MCF 10A (cell line): ENCODE measurements around the gene DHDDS. TPM values are rescaled to one million over a fixed set of nuclear protein-coding genes. Genes with fewer than 3 reads are reported as not detected.
"Not testable (repeated sequence)": the region's sequence is repeated elsewhere in the genome, so short reads cannot be mapped to it uniquely, and the experiment has no call there.

Experiments used
- Bru-seq: library from RNA; stranded (reverse); fragments of 400-500 nt; gene quantifications from one replicate; lab custom pipeline; 2021; lab: Mats Ljungman, UMichigan
- BruChase-seq, 2 experiments: library from RNA; stranded (reverse); fragments of 400-500 nt; gene quantifications; one replicate each; lab custom pipeline; 2021; lab: Mats Ljungman, UMichigan
- BruUV-seq: library from RNA; stranded (reverse); fragments of 400-500 nt; replicated peaks from 2 replicates; lab custom pipeline; 2021; lab: Mats Ljungman, UMichigan
- CTCF ChIA-PET: fragments of 300-600 bp; sonication (Branson Sonifier 250); formaldehyde crosslinking; extraction: SDS; loops from one replicate; lab custom pipeline; 2021; ENCODE audit warnings: antibody characterized with exemption, inconsistent platforms; lab: Yijun Ruan, JAX
- POLR2A ChIA-PET: fragments of 300-600, 350-650 bp; sonication (Branson Sonifier 250); formaldehyde crosslinking; extraction: SDS; loops from one replicate; lab custom pipeline; 2020; ENCODE audit warnings: antibody characterized with exemption, inconsistent platforms; lab: Yijun Ruan, JAX
- DNase-seq: peaks from one replicate; pipeline ENCODE4 v3.0.0-alpha.2; 2018; ENCODE audit not compliant: unreplicated experiment
- H3K27ac Mint-ChIP-seq: one replicate; pipeline ENCODE4 v1.8.0; 2022; ENCODE audit warnings: mild to moderate bottlenecking, low read depth, mixed read lengths; ENCODE audit not compliant: unreplicated experiment
- H3K27me3 Mint-ChIP-seq: one replicate; pipeline ENCODE4 v1.8.0; 2022; ENCODE audit warnings: mixed read lengths; ENCODE audit not compliant: insufficient read depth, unreplicated experiment
- H3K36me3 Mint-ChIP-seq: one replicate; pipeline ENCODE4 v1.8.0; 2022; ENCODE audit warnings: mild to moderate bottlenecking, moderate library complexity, mixed read lengths; ENCODE audit not compliant: insufficient read depth, unreplicated experiment
- H3K4me1 Mint-ChIP-seq: one replicate; pipeline ENCODE4 v1.8.0; 2022; ENCODE audit warnings: mixed read lengths; ENCODE audit not compliant: insufficient read depth, unreplicated experiment
- H3K4me3 Mint-ChIP-seq: one replicate; pipeline ENCODE4 v1.8.0; 2022; ENCODE audit warnings: mild to moderate bottlenecking, moderate library complexity, mixed read lengths; ENCODE audit not compliant: unreplicated experiment
- H3K9me3 Mint-ChIP-seq: one replicate; pipeline ENCODE4 v1.8.0; 2022; ENCODE audit warnings: mixed read lengths; ENCODE audit not compliant: unreplicated experiment
- intact Hi-C: fragments of 100-400 bp; cut with micrococcal nuclease; formaldehyde crosslinking; loops from 2 replicates; pipeline ENCODE4 v1.14.1; 2022
- long read RNA-seq: library from polyadenylated mRNA; stranded (forward); transcript quantifications from one replicate; pipeline ENCODE4 v2.0.0, GENCODE V29; 2022
- total RNA-seq: library from RNA; stranded (reverse); gene quantifications from 2 replicates; pipeline ENCODE4 v1.2.3, GENCODE V29; 2022
- TF ChIP-seq, protein P1 (sequence below): fragments of 200-600 bp; IDR thresholded peaks from one replicate; pipeline ENCODE4 v1.8.0; 2022; ENCODE audit warnings: antibody characterized with exemption, mild to moderate bottlenecking; ENCODE audit not compliant: unreplicated experiment

DHDDS gene, protein sequence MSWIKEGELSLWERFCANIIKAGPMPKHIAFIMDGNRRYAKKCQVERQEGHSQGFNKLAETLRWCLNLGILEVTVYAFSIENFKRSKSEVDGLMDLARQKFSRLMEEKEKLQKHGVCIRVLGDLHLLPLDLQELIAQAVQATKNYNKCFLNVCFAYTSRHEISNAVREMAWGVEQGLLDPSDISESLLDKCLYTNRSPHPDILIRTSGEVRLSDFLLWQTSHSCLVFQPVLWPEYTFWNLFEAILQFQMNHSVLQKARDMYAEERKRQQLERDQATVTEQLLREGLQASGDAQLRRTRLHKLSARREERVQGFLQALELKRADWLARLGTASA
- total RNA-seq = 48.2 and 56.2 TPM in 2 replicates
- Bru-seq, nascent RNA = percentile 74 among the genes with signal in this experiment
- BruChase-seq, experiment 1, labeled RNA remaining after a 6-hour chase = percentile 75 among the genes with signal in this experiment
- percentile 77 among the genes with signal in this experiment for BruChase-seq, experiment 2, labeled RNA remaining after a 2-hour chase
- long read RNA-seq, transcript DHDDS-202 (9 exons, 3,245 nt) = minor isoform, 5 of 118 reads
- long read RNA-seq, transcript DHDDS-201 (9 exons, 1,403 nt) = major isoform, 21 of 118 reads
- long read RNA-seq, partial matches to known transcripts = 26 of 118 reads
- long read RNA-seq, other reads (novel, unspliced or antisense) = 60 of 118 reads

DNA sequence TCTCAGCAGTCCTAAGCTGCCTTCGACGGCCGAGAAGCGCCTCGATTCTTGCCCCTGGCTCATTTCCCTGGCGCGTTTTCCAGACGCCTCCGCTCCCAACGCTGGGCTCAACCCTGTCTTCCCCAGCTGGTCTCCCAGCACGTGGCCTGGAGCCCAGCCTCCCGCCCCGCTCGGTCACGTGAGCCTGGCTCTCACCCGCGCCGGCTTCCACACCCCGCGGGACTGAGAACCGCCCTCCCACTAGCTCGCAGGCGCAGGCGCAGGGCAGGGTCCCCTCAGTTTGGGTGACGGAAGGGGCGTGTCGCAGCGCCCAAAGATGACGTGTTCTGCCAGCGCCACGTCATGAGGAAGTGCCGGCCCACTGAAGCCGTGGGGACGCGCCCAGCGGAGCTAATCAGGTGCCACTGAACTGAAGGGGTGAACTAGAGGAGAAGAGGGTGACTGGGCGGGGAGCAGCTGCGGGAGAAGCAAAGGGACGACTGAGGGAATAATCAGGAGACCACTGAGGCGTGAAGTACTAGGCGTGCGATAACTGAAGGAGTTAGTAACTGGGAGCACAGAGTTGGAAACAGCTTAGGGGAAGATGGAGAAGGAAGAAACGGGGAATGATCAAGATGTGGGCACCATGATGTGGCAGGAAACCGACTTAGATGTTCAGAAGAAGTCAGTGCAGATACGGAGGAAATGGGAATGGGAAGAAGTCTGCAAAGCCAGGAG is at the start of gene DHDDS:
TSS of gene DHDDS (plus strand) at position 343 of the 717 bp plus-strand sequence. CDS start 625 bp downstream, outside the sequence.
- ChIA-PET POLR2A (interaction anchor here (0.5 to 3.4 kb wide), 35 partner anchors 11 to 1714 kb away, joined by 3 to 41 read pairs (median 3); partner anchors contain the start of genes CEP85, HMGN2, PDIK1L and RPS6KA1), CTCF (interaction anchor here (0.6 to 1.7 kb wide), 4 partner anchors 15 to 259 kb away, joined by 3 to 7 read pairs (median 4); no protein-coding TSS in a partner anchor)
- Mint-ChIP-seq H3K4me1 (peaks cover 12% of the 10 kb centered on the region), H3K4me3 (peak within 1 kb of the TSS; percentile 94), H3K36me3 (peaks cover 43% of the 10 kb centered on the region), H3K9me3 (no peaks in the 10 kb centered on the region), H3K27ac (peak within 1 kb of the TSS; percentile 88), H3K27me3 (no peaks in the 10 kb centered on the region)
- intact Hi-C loops = loop anchor here (5.0 kb wide), 1 partner anchor 40 kb away; the partner anchor contains the start of gene HMGN2
- no TSS peak for BruUV-seq
- TF ChIP-seq, protein P1, sequence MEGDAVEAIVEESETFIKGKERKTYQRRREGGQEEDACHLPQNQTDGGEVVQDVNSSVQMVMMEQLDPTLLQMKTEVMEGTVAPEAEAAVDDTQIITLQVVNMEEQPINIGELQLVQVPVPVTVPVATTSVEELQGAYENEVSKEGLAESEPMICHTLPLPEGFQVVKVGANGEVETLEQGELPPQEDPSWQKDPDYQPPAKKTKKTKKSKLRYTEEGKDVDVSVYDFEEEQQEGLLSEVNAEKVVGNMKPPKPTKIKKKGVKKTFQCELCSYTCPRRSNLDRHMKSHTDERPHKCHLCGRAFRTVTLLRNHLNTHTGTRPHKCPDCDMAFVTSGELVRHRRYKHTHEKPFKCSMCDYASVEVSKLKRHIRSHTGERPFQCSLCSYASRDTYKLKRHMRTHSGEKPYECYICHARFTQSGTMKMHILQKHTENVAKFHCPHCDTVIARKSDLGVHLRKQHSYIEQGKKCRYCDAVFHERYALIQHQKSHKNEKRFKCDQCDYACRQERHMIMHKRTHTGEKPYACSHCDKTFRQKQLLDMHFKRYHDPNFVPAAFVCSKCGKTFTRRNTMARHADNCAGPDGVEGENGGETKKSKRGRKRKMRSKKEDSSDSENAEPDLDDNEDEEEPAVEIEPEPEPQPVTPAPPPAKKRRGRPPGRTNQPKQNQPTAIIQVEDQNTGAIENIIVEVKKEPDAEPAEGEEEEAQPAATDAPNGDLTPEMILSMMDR = no peak
- DNase-seq = peak; percentile 97

DNA sequence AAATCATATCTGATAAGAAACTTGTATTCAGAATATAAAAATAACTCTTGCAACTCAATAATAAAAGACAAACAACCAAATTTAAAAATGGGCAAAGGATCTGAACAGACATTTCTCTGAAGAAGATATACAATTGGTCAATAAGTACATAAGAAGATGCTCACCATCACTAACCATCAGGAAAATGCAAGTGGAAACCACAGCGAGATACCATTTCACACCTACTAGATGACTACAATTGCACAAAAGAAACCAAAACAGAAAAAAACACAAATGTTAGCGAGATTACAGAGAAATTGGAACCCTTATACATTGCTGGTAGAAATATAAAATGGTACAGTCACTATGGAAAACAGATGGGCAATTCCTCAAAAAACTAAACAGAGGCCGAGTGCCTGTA is 48.0 kb upstream of the DHDDS start:
- Mint-ChIP-seq H3K27ac (no peak overlapping the region), H3K4me1 (peaks cover 7% of the 10 kb centered on the region), H3K27me3 (no peaks in the 10 kb centered on the region), H3K9me3 (no peaks in the 10 kb centered on the region), H3K4me3 (no peak overlapping the region), H3K36me3 (no peaks in the 10 kb centered on the region)
- DNase-seq = no peak
- no TSS peak for BruUV-seq
- intact Hi-C loops = no loop called here
- TF ChIP-seq, protein P1 = no peak
- ChIA-PET CTCF (no interaction called here), POLR2A (no interaction called here)

DNA sequence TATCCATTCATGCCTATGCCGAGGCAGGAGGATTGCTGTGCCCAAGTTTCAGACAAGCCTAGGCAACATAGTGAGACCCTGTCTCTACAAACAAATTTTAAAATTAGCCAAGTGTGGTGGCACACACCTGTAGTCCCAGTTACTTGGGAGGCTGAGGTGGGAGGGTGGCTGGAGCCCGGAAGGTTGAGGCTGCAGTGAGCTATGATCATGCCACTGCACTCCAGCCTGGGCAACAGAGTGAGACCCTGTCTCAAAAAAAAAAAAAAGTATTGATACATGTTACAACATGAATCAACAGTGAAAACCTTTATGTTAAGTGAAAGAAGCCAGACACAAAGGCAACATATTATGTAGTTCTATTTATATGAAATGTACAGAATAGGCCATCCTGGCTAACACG is 47.1 kb upstream of the DHDDS start:
- H3K27ac Mint-ChIP-seq, H3K36me3 Mint-ChIP-seq, DNase-seq, intact Hi-C loops, H3K4me3 Mint-ChIP-seq, H3K27me3 Mint-ChIP-seq, BruUV-seq, H3K9me3 Mint-ChIP-seq, POLR2A ChIA-PET, H3K4me1 Mint-ChIP-seq: not testable (repeated sequence)
- CTCF ChIA-PET = interaction anchor here (0.6 kb wide), 1 partner anchor 236 kb away, joined by 3 read pairs; no protein-coding TSS in a partner anchor

DNA sequence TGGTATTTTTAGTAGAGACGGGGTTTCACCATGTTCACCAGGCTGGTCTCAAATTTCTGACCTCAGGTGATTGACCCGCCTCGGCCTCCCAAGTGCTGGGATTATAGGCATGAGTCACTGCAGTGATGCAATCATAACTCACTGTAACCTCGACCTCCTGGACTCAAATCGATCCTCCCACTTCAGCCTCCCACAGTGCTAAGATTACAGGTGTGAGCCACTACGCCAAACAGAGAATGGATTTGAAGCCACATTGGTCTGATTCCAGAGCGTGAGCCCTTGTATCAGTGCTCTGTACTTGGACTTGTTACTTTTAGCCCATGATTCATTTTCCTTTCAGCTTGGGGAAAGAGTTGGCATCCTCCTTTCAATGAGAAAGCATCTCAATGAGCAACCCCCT is 44.7 kb upstream of the DHDDS start:
- Mint-ChIP-seq H3K27me3 (no peaks in the 10 kb centered on the region), H3K27ac (no peak overlapping the region), H3K36me3 (no peaks in the 10 kb centered on the region), H3K4me1 (peaks cover 14% of the 10 kb centered on the region), H3K4me3 (no peak overlapping the region), H3K9me3 (no peaks in the 10 kb centered on the region)
- POLR2A ChIA-PET = interaction anchor here (0.7 to 3.6 kb wide), 3 partner anchors 9 to 108 kb away, joined by 3 to 12 read pairs (median 3); no protein-coding TSS in a partner anchor
- CTCF ChIA-PET = no interaction called here
- TF ChIP-seq, protein P1 = no peak
- BruUV-seq = no TSS peak
- intact Hi-C loops = loop anchor here (1.0 kb wide), 1 partner anchor 9 kb away; no protein-coding TSS in a partner anchor
- DNase-seq = peak; percentile 95
